ENCODE results near the gene ECI1.
"Not testable (repeated sequence)": the region's sequence is repeated elsewhere in the genome, so short reads cannot be mapped to it uniquely, and the experiment has no call there.

Gene ECI1

DNA sequence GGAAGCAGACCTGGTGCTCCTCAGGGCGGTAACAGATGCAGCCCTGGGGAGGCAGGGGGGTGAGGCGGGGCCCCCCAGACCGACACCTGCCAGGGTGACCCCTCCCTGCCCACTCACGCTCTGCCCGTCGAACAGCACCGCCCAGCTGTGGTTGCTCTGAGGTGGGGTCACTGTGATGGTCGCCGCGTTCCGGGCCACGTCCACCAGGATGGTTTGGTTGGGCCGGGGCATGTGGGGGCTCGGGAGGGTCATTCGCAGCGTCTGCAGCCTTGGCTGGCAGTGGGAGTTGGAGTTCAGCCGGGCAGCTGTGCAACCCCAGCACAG lies 41.4 kb downstream of the ECI1 start:
- no peak for DNase-seq

DNA sequence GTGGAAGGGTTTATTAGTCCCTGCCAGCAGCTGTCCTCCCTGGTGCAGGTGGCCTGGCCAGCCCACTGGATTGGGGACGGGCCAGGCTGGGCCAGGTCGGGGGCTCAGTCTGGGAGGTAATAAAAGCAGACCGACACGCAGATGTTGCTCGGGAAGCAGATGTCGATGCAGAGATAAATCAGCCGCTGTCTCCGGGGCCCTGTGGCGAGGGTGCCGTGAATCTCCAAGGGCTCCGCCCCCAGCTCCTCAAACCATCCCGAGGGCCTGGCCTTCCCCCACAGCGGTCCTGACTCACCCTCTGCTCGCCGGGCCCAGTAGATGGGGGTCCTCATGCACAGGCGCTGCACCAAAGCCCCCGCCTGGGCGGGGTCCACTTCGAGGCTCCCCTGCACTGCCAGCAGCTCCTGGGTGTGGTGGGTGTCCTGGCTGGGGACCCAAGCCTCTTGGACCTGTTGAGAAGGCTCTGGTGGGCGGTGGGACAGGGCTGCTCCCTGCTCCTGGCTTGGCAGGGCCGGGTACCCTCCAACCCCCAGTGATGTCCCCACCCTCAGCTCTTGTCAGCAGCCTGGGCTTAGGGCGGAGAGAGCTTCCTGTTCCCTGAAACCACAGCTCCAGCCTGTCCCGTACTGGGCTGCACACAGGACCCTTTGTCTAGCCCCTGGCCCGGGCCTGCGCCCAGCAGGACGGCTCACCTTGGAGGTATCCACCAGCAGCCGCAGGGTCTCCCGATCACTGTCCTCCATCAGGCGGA lies 42.0 kb downstream of the ECI1 start:
- no peak for DNase-seq

DNA sequence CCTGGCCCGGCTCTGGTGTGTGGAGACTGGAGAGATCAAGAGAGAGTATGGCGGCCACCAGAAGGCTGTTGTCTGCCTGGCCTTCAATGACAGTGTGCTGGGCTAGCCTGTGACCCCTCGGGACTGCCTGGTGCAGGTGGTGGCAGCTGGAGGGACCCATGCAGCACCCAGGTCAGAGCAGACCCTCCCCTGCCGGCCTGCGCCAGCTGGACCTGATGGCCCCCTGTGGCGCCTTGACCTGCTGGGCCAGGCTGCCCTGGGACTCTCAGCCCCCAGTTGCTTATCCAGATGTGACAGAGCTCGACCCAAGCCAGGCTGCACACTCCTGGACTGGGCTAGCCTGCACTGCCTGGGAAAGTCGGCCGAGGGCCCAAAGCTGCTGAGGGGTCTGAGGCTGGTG lies 42.6 kb downstream of the ECI1 start:
- DNase-seq: no peak

DNA sequence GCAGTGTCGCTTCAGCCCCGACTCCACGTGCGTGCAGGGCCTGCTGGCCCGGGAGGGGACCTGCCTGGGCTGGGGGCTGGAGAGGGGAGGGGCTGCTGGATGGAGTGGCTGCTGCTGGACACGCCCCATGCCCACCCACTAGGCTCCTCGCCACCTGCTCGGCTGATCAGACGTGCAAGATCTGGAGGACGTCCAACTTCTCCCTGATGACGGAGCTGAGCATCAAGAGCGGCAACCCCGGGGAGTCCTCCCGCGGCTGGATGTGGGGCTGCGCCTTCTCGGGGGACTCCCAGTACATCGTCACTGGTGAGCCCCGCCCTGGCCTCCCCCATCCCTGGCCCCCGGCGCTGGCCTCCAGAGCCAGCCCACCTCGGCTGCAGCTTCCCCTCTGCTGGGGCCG lies 43.1 kb downstream of the ECI1 start:
- DNase-seq: no peak

DNA sequence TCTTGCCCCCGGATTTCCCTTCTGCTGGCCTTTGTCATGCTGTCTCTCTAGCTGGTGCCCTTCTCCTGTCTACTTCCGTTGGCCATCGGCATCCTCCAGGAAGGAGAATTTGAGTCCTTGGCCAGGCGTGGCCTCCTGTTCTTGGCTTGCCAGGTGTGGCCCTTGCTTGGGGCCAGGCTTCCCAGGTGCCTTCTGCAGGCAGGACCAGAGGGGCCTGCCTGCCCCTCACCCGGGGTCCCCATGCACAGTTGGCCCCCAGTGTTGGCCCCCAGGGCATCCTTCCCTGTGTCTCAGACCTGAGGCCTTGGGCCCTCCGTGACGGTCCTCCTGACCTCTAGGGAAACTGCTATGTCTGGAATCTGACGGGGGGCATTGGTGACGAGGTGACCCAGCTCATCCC lies 43.5 kb downstream of the ECI1 start:
- no peak for DNase-seq

DNA sequence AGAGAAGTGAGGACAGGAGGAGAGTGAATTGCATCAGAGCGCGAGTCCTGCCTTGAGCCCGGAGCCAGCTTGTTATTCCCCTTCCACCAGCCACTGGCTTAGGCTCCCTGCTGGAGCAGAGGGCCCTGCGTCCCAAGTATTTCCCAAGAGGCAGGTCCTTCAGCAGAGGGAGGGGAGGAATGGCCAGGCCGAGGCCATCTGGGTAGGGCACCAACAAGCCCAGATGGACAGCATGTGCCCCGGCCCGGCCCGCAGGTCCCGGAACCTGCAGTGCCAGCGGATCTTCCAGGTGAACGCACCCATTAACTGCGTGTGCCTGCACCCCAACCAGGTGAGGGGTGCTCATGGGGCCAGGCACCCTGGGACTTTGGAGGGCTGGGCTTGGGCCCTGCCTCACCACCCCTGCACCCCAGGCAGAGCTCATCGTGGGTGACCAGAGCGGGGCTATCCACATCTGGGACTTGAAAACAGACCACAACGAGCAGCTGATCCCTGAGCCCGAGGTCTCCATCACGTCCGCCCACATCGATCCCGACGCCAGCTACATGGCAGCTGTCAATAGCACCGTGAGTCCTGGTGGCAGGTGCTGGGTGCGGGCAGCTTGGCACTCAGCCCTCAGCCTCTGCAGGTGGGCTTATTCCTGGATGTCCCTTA lies 44.5 kb downstream of the ECI1 start:
- no peak for DNase-seq

DNA sequence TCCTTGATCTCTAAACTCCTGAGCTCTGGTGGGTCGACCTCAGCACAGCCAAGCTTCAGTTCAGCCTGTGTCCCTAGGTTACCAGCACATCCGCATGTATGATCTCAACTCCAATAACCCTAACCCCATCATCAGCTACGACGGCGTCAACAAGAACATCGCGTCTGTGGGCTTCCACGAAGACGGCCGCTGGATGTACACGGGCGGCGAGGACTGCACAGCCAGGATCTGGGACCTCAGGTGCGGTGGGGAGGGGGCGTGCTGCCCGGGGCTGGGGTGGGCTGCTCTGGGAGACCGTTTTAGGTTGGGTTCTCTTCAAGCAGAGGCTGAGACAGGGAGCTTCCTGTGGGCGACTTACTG lies 45.0 kb downstream of the ECI1 start:
- no peak for DNase-seq

DNA sequence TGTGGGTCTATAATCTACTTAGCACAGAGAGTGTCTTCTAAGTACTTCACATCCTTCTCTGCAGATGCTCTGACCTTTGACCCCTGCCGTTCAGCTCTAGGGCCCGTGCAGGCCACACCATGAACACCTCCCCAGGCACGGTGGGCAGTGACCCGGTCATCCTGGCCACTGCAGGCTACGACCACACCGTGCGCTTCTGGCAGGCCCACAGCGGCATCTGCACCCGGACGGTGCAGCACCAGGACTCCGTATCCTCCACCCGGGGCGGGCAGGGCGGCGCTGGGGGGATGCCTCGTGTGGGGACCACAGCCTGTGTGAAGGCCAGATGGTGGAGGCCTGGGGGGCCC lies 45.4 kb downstream of the ECI1 start:
- no peak for DNase-seq

DNA sequence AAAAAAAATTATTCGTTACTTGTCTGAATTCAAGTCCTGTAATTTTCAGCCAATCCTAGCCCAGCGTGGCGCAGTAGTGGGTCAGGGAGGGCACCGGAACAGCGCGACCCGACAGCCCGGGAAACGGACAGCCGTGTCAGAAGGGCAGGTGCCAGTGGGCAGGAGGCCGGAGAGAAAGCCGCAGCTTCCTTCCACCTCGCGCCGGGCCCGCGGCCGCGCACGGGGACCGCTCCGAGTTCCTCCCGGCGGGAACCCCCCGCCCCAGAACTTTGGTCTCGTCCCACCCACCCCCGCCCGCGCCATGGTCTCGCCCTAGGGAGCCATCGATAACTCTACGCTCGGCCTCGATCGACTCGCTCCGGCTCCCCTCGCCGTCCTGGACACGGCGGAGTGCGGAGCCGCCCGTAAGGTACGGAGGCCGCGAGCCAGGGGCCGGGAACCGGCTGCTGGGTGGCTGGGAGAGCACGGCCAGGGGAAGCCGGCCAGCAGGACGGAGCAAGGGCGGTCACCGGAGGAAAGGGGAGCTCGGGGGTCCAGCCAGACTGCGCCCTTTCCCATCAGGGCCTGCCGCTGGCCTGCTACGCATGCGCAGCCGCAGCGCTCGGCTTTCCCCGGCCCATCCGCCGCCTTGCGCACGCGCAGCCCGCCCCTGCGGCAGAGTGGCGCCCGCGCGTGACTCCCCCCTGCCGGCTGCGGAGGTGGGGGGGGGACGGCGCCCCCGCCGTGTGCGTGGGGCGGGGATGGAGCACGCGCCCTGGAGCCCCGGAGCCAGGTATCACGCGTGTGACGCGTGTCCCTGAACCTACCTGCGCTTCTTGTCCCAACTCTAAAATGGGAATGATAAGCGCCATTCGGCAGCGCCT lies 46.1 kb downstream of the ECI1 start, which contains the start of gene MLST8:
Gene MLST8 (plus strand): TSS at position 351 of the 863 bp plus-strand sequence. CDS start 632 bp downstream, outside the sequence.
- DNase-seq: peak; percentile 88

DNA sequence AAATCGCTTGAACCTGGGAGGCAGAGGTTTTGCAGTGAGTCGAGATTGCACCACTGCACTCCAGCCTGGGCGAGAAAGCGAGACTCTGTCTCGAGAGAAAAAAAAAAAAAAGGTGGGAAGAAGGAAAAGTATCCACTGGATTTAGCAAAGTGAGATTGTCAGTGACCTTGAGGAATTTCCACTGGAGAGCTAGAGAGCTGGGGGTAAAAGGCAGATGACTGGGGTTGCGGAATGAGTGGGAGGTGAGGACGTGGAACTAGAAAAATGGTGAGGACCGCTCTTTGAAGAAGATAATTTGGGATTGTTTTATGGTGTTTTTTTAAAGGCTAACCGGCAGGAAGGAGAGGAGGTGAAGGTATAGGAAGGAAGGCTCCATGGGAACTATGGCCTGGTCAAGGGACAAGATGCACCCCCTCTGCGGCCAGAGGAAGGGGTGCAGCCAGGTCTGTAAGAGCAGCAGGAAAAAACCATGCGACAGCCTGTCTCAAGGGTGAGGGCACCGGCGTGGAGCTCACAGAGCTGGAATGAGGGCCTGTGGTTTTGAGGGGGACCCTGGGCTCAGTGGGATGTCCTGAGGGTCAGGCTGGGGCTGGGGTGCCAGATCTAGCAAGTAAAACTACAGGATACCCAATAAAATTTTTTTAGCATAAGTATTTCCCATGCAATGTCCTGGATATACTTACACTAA lies 46.8 kb downstream of the ECI1 start:
- no peak for DNase-seq

DNA sequence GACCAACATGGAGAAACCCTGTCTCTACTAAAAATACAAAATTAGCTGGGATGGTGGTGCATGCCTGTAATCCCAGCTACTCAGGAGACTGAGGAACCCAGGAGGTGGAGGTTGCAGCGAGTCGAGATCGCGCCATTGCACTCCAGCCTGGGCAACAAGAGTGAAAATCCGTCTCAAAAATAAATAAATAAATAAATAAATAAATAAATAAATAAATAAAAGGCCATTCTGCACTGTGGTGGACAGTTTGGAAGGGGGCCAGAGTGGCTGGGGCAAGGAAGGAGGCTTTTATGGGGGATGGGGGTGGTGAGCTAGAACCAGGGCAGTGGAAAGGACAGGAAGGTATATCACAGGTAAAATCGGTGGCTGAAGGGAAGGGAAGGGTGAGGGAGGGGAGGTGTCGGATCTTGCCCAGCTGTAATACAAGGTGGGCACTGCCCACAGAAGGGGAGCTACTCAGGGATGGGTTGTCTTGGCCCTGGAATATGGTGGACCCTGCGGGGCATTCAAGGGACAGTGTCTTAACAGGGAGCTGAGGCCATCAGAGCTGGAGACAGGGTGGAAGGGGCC lies 48.2 kb downstream of the ECI1 start:
- DNase-seq: not testable (repeated sequence)

DNA sequence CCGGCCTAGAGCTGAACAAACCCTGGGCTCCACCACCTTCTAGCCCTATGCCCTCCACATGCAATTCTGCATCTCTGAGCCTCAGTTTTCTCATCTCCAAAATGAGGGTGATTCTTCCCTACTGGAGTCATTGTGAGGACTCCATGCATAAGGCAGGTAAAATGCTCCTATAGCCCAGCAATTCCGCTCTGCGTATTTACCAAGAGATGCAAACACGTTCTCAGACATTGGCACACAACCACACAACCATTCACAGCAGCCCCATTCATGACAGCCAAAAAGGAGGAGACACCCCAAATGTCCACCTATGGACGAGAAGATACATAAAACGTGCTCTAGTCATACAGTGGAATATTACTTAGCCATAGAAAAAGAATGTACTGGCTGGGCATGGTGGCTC lies 51.1 kb downstream of the ECI1 start:
- no peak for DNase-seq

DNA sequence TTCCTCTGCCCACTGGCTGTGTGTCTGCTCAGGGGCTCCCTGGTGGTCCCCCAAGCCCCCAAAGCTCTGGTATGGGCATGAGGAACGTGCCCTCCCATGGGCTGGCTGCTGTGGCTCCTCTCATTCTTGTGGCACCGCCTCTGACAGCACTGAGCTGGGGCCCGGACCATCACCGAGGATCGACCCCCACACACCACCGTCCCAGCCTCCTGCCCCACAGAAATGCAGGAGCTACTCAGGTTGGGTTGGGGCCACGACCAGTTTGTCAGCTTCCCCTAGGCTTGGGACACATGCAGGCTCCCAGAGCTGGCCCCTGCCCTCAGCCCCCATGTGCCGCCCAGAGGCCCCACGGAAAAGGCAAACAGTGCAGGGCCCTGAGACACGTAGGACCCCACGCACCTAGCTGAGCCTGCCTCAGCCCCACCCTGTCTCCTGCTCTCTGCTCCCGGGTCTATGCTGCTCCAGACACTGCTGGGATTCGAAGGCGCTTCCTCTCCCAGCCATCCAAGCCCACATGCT lies 51.7 kb downstream of the ECI1 start:
- DNase-seq: no peak

DNA sequence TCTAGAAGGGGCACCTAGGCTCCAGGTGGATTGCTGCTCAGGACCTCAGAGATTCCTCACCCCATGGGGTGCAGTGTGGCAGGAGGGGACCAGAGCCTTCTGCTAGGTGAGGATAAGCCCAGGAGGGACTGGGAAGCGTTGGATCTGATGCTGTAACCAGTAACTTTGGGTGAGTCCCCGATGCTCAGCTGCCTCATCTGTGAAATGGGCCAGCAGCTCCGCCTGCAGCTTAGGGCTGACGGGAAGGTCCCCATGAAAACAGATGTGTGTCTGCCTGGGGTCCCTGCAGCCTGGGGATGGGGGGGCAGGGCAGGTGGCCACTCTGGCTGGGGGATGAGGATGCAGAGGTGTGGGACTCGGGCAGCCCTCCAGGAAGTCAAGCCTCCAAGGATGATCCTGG lies 52.3 kb downstream of the ECI1 start:
- no peak for DNase-seq

DNA sequence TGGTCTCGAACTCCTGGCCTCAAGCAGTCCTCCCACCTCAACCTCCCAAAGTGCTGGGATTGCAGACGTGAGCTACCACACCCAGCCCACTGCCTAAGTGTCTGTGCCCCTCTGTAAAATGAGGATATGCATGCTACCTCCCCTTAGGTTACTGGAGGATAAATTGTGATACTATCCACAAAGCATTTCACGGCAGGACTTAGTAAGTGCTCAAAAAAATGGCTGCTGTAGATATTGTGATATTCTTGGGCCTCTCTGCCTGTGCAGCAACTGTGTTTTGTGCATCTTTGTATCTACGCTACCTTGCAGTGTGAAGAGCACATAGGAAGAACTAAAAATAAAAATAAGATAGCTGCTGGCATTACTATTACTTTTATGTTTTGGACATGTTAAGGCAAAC lies 53.1 kb downstream of the ECI1 start:
- DNase-seq: no peak

DNA sequence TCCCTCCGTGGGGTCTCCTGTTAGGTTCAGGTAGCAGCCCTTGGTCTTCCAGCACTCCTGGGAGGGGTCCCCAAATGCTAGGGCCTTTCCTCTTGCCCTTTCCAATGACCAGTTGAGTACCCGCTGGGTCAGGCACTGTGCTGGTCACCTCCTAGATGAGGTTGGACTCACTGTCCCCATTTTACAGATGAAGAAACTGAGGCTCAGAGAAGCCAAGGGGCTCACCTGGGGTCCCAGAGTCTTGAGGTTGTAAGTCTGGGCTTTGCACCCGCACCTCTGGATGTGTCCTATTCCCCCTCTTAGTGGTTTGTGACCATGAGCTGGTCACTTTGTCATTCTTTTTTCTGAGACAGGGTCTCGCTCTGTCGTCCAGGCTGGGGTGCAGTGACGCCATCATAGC lies 53.6 kb downstream of the ECI1 start:
- no peak for DNase-seq

DNA sequence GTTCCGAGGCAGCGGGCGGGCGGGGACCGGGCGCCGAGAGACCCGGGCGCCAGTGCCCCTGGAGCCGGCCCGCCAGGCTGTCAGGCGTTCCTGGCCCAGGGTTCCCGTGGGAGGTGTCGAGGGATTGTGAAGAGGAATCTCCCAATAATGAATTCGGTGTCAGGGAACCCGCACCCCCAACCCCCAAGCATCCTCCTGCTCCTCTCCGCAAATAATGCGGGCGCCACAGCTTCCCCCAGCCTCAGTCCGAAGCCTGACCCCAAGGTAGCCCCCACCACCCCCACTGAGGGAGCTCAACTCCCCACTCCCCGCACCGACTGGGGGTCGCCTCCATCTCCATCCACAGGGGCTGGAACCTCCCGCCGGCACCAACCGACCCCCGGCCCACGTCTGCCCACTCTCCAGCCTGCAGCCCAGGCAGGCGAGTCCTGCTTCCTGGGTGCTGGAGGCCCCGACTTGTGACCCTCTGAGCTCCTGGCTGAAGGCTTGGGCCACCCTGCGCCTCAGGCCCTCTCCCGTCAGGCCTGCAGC lies 54.3 kb downstream of the ECI1 start:
- no peak for DNase-seq

DNA sequence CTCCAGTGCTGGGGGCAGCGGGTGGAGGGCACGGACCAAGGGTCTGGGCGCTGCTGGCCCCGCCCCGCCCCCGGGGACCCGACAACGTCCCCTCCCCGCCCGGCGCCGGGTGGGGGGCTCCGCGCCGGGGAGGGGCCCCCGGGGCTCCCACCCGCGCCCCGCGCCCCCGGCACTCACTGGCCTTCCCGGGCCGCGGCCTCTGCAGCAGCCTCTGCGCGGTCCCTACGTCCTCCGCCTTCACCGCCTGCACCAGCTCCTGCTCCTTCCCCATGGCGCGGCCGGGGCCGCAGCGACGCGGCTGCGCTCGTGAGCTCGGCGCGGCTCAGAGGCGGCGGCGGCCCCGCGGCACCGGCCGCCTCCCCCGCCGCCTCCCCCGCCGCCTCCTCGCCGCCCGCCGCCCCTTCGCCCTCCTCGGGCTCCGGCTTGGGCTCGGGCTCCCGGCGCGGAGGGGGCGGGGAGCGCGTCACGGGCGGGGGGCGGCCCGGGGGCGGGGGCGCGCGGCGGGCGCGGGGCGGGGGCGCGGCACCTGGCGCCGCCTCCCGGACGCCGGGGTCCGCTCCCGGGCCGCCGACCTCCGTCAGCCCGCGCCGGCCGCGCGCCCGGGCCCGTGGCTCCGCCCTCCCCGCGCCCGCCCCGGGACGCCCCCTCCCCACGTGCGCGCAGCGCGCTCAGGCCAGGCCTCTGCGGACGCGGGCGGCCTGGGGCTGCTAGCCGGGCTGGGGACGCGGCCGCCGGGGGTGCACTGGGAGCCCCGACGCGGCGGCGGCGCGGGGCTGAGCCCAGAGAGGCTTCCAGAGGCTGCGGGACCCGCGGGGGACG lies 55.0 kb downstream of the ECI1 start, which contains the start of gene CASKIN1:
Gene CASKIN1 (minus strand): TSS at position 444 of the 819 bp plus-strand sequence. CDS start 173 bp downstream, at position 271.
- no peak for DNase-seq

DNA sequence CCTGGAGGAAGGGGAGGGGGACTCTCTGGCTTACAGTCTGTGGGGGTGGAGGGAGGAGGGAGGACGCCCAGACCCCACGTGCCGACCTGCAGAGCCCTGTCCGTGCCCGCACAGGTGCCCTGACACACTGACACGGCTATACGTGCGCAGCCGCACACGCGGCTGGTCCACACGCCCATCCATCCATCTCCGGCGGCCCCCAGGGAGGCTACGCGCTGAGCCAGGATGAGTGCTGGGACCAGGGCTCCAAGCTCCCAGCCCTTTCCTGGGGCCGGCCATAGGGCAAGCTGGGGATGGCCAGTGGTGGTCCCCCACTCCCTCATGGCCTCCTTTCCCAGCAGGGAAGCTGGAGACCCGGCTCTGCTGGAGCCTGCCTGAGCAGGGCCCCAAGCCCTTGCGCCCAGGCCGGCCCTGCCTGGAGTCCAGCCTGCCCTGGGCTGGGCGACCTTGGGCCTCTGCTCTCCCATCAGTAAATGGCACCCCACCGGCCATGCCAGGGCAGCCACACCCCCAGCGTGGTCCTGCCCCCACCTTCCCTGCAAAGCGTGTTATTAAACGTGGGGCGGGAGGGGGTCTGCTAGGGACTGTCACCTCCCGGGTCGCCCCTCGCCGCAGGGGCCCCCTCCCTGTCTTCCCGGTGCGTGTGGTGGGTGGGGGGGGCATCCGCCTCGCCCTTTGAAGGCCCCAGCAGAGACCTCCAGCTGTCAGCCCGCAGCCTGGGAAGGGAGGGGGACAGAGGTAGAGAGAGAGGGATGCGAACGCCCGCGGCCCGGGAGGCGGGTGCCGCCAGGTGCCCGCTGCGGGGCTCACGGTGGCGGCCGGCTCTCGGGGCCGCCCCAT lies 55.8 kb downstream of the ECI1 start:
- DNase-seq: no peak

DNA sequence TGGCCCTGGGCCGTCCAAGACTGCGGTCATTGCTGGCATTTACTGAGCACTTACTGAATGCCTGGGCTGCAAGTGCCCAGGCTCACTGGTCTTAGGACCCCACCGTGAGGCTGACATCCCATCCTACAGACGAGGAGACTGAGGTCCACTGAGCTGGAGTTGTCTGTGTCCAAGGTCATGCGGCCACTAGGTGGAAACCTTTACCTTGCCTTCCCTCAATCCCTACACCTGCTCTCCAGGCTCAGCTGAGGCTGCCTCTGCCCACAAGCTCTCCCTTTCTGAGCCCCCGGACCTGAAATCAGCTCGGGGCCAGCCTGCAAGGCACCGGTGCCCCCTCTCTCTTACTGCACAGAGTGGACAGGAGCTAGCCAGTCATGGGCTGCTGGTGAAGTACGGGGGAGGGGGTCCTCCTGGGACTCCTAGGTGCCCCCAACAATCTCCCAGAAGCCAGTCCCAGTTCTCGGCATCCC lies 56.5 kb downstream of the ECI1 start:
- DNase-seq: no peak
